Retinal pigment epithelial cell (primary cell): ENCODE data around the gene TMEM185B.
"Not testable (repeated sequence)": the region's sequence is repeated elsewhere in the genome, so short reads cannot be mapped to it uniquely, and the experiment has no call there.

Experiments used
- DNase-seq: peaks from one replicate; pipeline ENCODE4 v3.0.0-alpha.2; 2010; ENCODE audit warnings: low read depth
- H3K4me3 ChIP-seq: 2 replicates; pipeline ENCODE4 v1.5.1; 2011; ENCODE audit warnings: mild to moderate bottlenecking, low read length, control low read depth, moderate library complexity
- TF ChIP-seq, protein P1 (sequence below): conservative IDR thresholded peaks from 2 replicates; pipeline ENCODE4 v1.5.1; 2011; ENCODE audit warnings: low read depth, low read length, control low read depth, inconsistent platforms

TMEM185B gene

DNA sequence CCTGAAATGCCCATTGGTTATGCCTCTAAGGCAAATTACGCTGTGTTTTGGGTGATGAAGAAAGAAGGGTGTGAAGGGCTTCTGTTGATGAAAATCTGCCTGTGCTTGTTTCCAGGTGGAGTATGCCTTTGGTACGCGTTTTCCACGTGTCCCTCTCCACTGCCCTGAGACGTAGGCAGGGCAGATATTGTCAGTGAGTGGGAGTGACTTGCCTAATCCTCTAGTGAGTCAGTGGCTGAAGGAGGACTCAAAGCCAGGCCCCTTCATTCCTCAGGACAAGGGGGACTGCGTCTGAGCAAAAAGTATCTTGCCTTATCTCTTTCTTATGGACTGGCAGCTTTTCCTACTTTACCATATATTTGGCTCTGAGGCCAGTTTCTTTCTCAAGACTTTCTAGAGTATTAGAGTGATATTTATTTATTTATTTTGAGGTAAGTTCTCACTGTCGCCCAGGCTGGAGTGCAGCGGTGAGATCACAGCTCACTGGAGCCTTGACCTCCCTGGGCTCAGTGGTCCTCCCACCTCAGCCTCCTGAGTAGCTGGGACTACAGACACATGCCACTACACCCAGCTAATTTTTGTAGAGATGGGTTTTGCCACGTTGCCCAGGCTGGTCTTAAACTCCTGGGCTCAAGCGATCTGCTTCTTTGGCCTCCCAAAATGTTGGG lies 39.7 kb upstream of the TMEM185B start:
- TF ChIP-seq, protein P1, sequence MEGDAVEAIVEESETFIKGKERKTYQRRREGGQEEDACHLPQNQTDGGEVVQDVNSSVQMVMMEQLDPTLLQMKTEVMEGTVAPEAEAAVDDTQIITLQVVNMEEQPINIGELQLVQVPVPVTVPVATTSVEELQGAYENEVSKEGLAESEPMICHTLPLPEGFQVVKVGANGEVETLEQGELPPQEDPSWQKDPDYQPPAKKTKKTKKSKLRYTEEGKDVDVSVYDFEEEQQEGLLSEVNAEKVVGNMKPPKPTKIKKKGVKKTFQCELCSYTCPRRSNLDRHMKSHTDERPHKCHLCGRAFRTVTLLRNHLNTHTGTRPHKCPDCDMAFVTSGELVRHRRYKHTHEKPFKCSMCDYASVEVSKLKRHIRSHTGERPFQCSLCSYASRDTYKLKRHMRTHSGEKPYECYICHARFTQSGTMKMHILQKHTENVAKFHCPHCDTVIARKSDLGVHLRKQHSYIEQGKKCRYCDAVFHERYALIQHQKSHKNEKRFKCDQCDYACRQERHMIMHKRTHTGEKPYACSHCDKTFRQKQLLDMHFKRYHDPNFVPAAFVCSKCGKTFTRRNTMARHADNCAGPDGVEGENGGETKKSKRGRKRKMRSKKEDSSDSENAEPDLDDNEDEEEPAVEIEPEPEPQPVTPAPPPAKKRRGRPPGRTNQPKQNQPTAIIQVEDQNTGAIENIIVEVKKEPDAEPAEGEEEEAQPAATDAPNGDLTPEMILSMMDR: no peak
- no peak for DNase-seq
- no peak overlapping the region for H3K4me3 ChIP-seq

DNA sequence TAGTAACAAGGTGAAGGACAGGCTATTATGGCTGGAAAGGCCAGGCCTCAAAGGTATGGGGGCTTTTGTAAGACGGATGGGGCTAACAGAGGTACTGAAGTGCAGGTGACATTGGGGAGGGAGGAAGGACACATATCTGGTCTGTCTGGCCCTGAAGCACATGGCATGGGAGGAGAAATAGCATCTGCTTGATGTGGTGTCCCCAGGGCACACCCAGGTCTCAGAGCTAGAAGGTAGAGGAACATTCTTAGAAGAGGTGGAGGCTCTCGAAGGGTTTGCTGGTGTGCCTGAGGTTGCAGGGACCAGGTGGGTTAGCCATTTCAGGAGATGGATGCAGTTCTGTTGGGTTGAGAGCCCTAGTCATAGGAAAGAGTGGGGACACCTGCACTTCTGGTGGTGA lies 39.0 kb upstream of the TMEM185B start:
- no peak for DNase-seq
- no peak overlapping the region for H3K4me3 ChIP-seq
- TF ChIP-seq, protein P1: no peak

DNA sequence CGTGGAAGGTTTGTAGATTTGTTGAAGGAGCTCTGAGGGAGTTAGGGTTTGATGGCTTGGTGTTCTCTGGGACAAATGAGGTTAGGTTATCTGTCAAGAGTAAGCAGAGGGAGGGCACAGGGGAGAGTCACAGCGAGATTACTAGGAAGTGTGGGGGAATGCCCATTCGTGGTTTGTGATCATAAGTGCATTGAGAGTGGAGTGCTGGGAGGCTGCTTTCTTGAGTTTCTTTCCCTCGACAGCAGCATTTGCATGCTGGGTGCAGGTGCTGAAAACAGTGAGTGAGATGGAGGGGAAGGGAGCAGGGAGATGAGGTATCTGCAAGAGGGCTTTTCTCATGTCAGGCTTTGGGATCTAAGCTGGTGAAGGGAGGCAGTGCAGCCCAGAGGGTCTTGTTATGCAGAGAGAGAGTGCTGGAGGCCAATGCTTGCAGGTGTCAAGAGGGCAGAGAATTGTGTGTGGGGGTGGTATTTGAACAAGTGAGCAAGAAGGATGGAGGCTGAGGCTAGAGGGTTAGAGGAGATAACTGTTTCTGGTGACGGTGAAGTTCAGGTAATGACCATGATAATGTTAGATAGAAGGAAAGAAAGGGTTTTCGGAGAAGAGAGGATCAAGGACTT lies 38.3 kb upstream of the TMEM185B start:
- no peak overlapping the region for H3K4me3 ChIP-seq
- DNase-seq: no peak
- TF ChIP-seq, protein P1: no peak

DNA sequence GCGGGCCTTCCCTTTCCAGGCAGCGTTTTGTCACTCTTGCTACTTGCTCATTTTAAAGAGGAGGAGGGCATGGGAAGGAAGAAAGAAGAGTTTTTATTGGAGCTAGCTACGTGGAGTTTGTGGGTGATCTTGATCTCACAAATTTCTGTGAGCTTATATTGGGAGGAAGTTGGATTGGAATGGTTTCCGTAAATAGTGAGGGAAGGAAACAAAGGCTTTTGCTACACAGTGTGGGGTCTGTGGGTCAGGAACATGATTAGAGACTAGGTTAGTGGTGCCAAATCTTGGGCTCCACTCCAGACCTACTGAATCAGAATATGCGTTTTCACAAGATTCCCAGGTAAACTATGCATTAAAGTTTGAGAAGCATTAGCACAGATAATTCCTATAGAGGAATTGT lies 37.5 kb upstream of the TMEM185B start:
- TF ChIP-seq, protein P1: no peak
- no peak for DNase-seq
- H3K4me3 ChIP-seq: no peak overlapping the region

DNA sequence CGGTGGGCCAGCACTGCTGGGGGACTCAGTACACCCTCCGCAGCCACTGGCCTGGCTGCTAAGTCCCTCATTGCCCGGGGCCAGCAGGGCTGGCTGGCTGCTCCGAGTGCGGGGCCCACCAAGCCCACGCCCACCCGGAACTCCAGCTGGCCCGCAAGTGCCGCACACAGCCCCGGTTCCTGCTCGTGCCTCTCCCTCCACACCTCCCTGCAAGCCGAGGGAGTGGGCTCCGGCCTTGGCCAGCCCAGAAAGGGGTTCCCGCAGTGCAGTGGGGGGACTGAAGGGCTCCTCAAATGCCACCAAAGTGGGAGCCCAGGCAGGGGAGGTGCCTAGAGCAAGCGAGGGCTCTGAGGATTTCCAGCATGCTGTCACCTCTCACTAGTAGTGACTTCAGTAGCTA lies 36.7 kb upstream of the TMEM185B start:
- not testable (repeated sequence) for H3K4me3 ChIP-seq, DNase-seq

DNA sequence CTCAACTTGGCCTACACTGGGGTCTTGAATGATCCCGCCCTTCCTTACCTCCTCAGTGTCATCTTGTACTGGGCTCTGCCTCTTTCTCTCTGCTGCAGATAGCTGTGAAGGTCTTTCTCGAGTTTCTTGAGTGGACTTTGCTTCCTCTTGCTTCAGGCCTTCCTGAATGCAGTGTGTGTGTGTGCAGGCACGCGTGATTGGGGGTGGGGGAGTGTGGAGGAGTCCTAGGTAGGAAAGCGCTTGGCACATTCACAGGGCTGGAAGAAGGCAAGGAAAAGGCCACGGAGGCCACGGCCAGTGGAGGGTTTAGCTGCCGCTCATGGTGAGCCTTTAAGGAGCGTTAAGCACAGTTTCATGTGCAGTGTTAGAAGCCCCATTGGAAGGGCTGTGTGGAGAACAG lies 35.0 kb upstream of the TMEM185B start:
- H3K4me3 ChIP-seq: no peak overlapping the region
- DNase-seq: no peak
- TF ChIP-seq, protein P1: no peak

DNA sequence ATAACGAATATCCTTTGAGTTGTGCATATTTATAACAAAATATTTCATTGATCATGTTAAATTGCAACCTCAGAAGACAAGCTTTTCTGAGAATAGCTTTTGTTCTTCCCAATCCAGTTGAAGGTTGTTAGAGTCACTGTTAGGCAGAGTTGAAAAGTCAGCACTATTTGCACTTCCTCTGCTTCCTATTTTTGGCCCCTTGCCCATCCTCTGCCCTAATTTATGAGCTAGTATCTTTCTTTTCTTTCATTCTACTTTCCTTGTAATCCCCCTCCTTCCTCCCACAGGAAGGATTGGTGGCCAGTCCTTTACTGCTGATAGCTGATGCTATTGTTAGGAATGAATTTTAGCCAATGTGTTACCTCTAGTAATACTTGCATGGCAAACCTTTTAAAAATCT lies 34.3 kb upstream of the TMEM185B start:
- TF ChIP-seq, protein P1: no peak
- no peak overlapping the region for H3K4me3 ChIP-seq
- no peak for DNase-seq
